ENCODE data around the gene PRKAR1B.

The PRKAR1B gene

GRCh38 chr7:721619-722248 lies 5.3 kb downstream of the PRKAR1B start:
- DNase-seq (ENCODE audit: low read depth in 2 of 2): no peak

GRCh38 chr7:716636-717035 lies 10.4 kb downstream of the PRKAR1B start:
- no peak for DNase-seq (ENCODE audit: low read depth in 2 of 2)

- DNase-seq (ENCODE audit: low read depth in 2 of 2): no peak
These were observed 10.9 kb downstream of the PRKAR1B start for GRCh38 chr7:716222-716621.

GRCh38 chr7:714251-714671 lies 12.8 kb downstream of the PRKAR1B start:
- no peak for DNase-seq (ENCODE audit: low read depth in 2 of 2)

GRCh38 chr7:713488-714230 lies 13.4 kb downstream of the PRKAR1B start:
- DNase-seq (ENCODE audit: low read depth in 2 of 2): no peak

GRCh38 chr7:713139-713457 lies 14.0 kb downstream of the PRKAR1B start:
- DNase-seq (ENCODE audit: low read depth in 2 of 2): no peak

- DNase-seq (ENCODE audit: low read depth in 2 of 2): no peak
These were observed 14.5 kb downstream of the PRKAR1B start for GRCh38 chr7:712381-713138.

- DNase-seq (ENCODE audit: low read depth in 2 of 2): no peak
These were observed 15.1 kb downstream of the PRKAR1B start for GRCh38 chr7:711922-712380.

GRCh38 chr7:711093-711921 lies 15.8 kb downstream of the PRKAR1B start:
- no peak for DNase-seq (ENCODE audit: low read depth in 2 of 2)

GRCh38 chr7:710161-710560 lies 16.9 kb downstream of the PRKAR1B start:
- no peak for DNase-seq (ENCODE audit: low read depth in 2 of 2)

- no peak for DNase-seq (ENCODE audit: low read depth in 2 of 2)
These were observed 19.6 kb downstream of the PRKAR1B start for GRCh38 chr7:707296-708000.

GRCh38 chr7:706721-707120 lies 20.4 kb downstream of the PRKAR1B start:
- DNase-seq (ENCODE audit: low read depth in 2 of 2): no peak

GRCh38 chr7:703049-703448 lies 24.0 kb downstream of the PRKAR1B start:
- DNase-seq (ENCODE audit: low read depth in 2 of 2): no peak

GRCh38 chr7:701086-701671 lies 25.9 kb downstream of the PRKAR1B start:
- no peak for DNase-seq (ENCODE audit: low read depth in 2 of 2)

GRCh38 chr7:699476-700170 lies 27.5 kb downstream of the PRKAR1B start:
- DNase-seq (ENCODE audit: low read depth in 2 of 2): no peak

- no peak for DNase-seq (ENCODE audit: low read depth in 2 of 2)
These were observed 28.3 kb downstream of the PRKAR1B start for GRCh38 chr7:698515-699475.

GRCh38 chr7:696812-697551 lies 30.1 kb downstream of the PRKAR1B start:
- no peak for DNase-seq (ENCODE audit: low read depth in 2 of 2)

GRCh38 chr7:696426-696811 lies 30.7 kb downstream of the PRKAR1B start:
- no peak for DNase-seq (ENCODE audit: low read depth in 2 of 2)
